Skin epidermis (tissue), 12 donors: ENCODE measurements around the gene GTPBP3.

Source experiments
- H3K27ac ChIP-seq, 21 experiments: fragments of 200-600 bp; sonication (generic) in 11 of 21; one replicate each; pipeline ENCODE4 v1.5.0; 2020; ENCODE audit warnings: mild to moderate bottlenecking in 3 of 21, inconsistent platforms in 2 of 21, moderate library complexity in 2 of 21
- H3K4me3 ChIP-seq, 7 experiments: fragments of 200-600 bp; sonication (generic) in 2 of 7; one replicate each; pipeline ENCODE4 v1.5.0; 2020; ENCODE audit warnings: inconsistent platforms in 2 of 7, mild to moderate bottlenecking in 2 of 7, moderate library complexity in 1 of 7

Gene GTPBP3

DNA sequence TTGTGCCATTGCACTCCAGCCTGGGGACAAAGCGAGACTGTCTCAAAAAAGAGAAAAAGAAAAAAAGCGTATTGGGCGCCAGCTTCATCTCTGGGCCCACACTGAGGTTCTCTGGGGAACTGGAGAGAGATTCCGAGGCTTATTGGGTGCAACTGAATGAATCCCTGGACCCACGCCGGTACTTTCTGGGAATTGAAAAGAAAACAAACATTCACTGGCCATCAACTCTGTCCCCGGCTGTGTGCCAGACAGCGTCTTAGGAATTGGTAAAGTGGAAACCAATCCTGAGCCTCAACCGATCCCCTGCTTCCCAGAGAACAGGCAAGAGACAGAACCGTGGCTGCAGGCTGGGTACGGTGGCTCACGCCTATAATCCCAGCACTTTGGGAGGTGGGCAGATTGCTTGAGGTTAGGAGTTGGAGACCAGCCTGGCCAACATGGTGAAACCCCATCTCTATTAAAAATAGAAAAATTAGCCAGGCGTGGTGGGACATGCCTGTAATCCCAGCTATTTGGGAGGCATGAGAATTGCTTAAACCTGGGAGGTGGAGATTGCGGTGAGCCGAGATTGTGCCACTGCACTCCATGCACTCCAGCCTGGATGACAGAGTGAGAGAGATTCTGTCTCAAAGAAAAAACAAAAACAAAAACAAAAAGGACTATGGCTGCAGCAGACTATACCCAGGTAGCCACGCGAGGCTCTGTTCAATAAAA, 11.3 kb upstream of the GTPBP3 start:
- peak overlapping the region in 1 of 21 experiments; percentile 2 for H3K27ac ChIP-seq
- no peak overlapping the region for H3K4me3 ChIP-seq

- peak overlapping the region in 1 of 21 experiments; percentile 2 for H3K27ac ChIP-seq
- no peak overlapping the region for H3K4me3 ChIP-seq
Measured at GRCh38 chr19:17326595-17326966, 10.8 kb upstream of the GTPBP3 start.

GRCh38 chr19:17327068-17327653, 10.2 kb upstream of the GTPBP3 start:
- Histone ChIP-seq H3K27ac (no peak overlapping the region), H3K4me3 (no peak overlapping the region)

DNA sequence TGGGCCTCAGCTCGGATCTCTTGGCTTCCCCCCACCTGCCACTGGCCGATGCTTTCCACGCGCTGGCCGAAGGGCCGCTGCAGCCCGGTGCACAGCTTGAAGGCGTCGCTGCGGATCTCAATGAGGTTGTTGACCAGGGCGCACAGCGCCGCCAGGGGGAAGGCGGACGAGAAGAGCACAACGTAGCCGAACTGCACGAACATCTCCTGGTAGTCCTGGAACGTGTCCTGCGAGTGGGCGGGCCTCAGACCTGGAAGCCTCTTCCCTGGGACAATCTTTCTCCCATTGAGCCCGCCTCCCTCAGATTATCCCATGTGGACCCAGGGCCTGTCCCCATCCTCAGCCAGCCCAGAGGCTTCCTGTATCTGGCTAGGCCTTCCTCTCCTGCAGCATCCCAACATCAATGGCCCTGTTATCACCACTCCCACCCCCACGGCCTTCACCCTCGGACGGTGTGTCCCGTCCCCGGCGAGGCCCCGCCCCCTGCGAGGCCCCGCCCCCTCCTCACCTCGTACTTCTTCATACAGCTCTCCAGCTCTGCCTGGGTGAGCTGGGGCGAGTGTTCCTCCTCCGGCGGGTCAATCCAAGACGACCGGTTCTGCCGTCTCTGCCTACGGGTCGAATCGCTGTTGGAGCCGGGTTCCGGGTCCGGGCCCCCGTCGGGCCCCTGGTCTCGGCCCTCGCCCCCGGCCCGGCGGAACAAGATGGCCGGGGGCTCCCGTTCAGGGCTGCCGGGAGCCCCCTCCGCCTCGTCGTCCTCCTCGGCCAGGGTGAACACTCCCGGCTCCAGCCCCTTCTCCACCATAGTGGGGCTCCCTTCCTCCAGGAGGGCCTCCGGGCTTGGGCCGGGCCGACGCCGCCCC, 9.5 kb upstream of the GTPBP3 start:
- Histone ChIP-seq H3K27ac (peak overlapping the region in 15 of 21 experiments; percentile 5 to 75 (median 47)), H3K4me3 (peak overlapping the region; percentile 21 to 49 (median 30))

DNA sequence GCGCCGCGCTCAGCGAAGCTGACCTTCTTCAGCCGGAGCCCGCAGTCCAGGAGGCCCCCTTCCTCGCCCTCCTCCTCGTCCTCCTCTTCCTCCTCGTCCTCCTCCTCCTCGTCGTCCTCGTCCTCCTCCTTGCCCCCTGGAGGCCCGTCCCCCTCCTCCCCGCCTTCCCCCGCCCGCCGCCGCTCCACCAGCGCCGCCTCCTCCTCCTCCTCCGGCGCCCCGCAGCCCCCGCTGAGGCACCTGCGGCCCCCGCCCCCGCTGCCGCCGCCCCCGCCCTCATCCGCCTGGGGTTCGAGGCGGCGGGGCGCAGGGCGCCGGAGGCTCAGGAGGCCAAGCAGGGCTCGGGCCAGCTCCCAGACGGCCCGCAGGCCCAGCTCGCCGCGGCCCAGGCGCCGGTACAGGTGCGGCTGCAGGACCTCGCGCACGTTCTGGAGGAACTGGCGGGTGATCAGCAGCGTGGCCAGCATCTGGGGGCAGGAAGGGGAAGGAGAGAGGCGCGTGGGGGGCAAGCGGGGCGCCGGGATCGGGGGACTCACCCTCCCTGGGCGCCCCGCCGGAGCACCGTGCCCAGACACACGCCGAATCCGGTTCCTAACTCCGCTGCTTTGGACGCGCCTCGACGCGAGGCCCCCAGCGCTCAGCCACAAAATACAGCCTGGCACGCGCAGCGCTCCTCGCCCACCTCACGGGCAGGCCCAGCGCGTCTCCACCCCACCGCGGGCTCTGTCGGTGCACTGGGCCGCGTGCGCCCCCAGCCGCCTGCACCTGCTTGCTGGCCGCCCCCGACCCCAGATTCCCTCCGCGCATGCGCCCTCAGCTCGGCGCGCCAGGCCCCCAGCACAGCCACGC, 8.6 kb upstream of the GTPBP3 start:
- H3K4me3 ChIP-seq = peak overlapping the region; percentile 21 to 49 (median 30)

DNA sequence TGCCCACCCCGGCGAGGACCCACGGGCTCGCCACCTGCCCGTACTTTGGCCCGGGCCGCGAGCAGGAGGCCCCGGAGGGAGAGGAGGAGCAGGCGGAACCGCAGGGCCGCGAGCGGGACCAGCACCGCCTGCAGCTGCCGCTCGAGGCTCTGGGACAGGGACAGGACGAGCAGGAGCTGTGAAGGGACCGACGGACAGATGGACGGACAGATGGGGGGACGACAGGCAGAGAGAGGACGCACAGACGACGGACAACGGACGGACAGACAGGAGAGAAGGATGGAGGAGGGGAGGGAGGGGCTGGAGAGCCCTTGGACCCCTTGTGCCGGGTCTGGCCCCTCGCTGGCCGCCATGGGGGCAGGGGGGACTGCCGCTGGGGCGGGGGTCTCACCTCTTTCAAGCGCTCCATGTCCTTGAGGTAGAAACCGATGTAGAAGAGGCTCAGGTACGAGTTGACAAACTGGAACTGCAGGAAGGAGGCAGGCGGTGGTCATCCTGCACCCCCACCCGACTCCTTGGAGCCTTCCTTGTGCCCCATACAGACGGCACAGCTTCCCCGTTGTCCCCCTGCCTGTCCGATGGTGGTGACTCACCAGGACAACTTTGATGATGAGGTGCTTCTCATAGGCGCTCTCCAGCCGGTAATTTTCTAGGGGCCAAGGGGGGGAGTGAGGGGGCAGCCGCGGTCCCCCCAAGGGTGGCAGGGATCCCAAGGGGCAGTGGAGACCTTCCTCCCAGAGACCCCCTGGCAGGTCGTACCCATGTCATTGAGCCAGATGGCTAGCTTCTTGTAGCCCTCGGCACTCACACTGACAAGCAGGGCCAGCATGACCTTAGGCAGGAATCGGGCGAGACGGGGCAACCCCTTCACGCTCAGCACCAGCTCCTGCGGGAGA, 7.7 kb upstream of the GTPBP3 start:
- Histone ChIP-seq H3K27ac (no peak overlapping the region), H3K4me3 (peak overlapping the region in 6 of 7 experiments; percentile 4 to 49 (median 26))

More for the DNA sequence above, 8.6 kb upstream of the GTPBP3 start:
- H3K27ac ChIP-seq = peak overlapping the region in 15 of 21 experiments; percentile 5 to 75 (median 47)

GRCh38 chr19:17330262-17331044, 6.9 kb upstream of the GTPBP3 start:
- H3K27ac ChIP-seq = no peak overlapping the region
- H3K4me3 ChIP-seq = no peak overlapping the region

- no peak overlapping the region for H3K27ac ChIP-seq
- H3K4me3 ChIP-seq = no peak overlapping the region
Measured at GRCh38 chr19:17331045-17331558, 6.3 kb upstream of the GTPBP3 start.

GRCh38 chr19:17332360-17332676, 5.0 kb upstream of the GTPBP3 start:
- no peak overlapping the region for H3K4me3 ChIP-seq
- no peak overlapping the region for H3K27ac ChIP-seq

DNA sequence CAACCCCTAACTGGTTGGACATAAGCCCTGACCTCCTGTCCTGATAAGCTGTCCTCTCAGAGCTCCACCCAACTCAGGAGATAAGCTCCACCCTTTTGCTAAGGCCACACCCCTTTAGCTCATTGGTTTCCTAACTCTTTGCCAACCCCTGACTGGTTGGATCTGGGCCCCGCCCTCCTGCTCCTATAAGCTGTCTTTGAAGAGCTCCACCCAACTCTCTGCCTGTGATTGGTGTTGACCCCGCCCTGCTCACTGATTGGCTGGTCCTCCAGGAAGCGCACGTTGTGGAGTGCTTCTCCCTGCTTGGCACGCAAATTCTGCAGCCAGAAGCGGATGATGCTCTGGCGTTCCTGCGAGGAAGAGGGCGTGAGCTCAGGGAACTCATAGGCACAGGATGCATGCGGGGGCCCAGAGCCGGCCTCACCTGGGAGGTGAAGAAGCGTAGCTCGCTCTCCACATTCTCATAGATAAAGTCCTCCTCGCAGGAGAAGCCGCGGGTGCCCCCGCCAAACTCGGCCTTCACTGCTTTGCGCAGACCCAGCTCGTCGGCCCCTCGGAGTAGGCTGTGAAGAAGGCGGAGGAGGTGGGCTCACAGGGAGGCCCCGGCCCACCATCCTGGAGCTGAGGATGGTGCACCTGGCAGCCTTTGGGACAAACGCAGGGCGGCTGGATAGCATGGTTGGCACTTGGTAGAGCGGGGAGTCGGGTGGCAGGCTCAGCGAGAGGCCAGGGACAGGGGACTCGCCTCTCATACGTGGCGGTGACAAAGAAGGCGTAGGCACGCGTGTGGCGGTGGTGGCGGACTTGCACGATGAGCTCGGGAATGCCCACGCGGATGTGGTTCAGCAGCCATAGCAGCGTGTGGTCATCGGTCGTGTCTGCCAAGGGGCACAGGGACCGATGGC, 4.4 kb upstream of the GTPBP3 start:
- Histone ChIP-seq H3K4me3 (peak overlapping the region in 1 of 7 experiments; percentile 48), H3K27ac (peak overlapping the region in 1 of 21 experiments; percentile 73)

DNA sequence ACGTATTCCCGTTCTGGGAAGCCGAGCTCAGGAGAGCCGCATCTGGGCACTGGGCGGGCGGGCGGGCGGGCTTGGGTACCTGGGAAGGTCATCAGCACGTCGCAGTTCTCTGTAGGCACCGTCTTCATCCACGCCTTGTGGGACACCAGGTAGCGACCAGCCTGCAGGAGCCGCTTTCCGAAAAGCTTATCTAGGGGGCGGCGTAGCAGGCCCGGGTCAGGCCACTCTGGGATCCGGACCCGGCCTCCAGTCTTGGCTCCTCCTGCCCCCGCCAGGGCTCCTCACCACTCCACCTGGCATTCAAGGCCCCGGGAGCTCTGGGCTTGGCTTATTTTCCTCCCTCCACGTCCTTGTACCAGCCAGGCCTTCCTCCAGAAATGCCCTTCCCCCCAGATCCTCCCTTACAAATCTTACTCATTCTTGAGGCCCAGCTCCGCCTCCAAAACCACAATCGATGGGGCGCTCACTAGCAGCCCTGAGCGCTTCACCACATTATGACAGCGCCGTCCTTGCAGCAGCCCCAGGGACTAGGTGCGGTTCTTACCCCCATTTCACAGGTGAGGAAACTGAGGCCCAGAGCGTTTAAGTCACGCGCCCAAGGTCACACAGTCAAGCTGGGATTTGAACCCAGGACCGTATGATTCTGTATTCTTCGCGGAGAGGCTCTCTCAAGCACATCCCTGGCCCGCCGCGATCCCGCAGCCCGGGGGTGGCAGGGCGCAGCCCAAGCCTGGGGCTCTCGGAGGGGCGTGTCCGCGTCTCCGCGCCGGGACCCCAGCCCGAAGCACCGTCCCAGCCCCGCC, 3.5 kb upstream of the GTPBP3 start:
- H3K27ac ChIP-seq = peak overlapping the region in 20 of 21 experiments; percentile 44 to 94 (median 81)
- peak overlapping the region; percentile 48 to 92 (median 58) for H3K4me3 ChIP-seq

DNA sequence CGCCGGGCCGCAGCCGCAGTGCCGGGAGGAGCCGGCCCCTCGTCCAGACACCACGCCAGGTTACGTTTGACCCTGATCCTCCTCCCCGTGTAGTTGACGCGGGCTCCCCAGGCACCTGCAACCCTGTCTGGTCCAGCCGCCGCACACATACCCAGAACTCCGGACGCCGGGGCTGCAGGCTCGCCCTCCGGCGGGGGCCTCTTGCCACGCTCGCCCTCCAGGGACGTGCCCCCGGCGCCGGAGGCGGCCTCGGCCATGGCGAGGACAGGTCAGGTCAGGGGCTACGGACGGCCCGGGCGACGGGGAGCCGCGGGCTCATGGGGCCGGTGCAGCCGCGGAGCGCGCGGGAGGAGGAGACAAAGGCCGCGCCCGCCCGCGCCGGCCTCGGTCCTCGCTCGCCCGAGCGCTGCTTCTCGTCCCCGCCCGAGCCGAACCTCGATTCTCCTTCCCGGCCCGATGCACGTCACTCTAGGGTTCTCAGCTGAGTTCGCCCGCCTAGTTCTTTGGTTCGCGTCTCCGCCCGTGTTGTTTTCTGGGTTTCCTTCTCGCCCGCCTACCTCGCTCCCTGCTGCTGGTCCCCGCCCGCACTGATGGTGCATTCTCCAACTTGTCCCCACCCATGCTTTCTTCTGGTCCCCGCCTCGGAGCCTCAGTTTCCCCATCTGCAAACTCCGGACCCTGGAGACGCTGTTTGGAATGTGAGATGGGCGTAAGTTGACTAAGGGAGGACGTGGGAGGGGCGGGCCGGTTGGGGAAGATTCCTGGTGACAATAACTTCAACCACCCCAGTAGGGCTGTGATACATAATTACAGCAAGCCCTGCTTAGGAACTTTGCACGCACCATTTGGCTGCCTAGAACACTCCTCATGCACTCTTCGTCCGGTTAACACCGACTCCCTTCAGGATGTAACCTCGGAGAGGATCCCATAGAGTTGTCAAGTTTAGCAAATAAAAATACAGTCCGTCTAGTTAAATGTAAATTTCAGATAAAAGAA, 2.6 kb upstream of the GTPBP3 start, which contains the start of gene ANO8:
Gene ANO8 (minus strand): TSS at position 442 of the 996 bp plus-strand sequence. CDS start 185 bp downstream, at position 257.
- Histone ChIP-seq H3K27ac (peak within 1 kb of the TSS in 20 of 21 experiments; percentile 44 to 94 (median 82)), H3K4me3 (peak within 1 kb of the TSS; percentile 48 to 92 (median 58))

GRCh38 chr19:17335575-17335974, 1.8 kb upstream of the GTPBP3 start:
- H3K4me3 ChIP-seq = peak overlapping the region in 1 of 7 experiments; percentile 53
- peak overlapping the region in 12 of 21 experiments; percentile 16 to 94 (median 85) for H3K27ac ChIP-seq

DNA sequence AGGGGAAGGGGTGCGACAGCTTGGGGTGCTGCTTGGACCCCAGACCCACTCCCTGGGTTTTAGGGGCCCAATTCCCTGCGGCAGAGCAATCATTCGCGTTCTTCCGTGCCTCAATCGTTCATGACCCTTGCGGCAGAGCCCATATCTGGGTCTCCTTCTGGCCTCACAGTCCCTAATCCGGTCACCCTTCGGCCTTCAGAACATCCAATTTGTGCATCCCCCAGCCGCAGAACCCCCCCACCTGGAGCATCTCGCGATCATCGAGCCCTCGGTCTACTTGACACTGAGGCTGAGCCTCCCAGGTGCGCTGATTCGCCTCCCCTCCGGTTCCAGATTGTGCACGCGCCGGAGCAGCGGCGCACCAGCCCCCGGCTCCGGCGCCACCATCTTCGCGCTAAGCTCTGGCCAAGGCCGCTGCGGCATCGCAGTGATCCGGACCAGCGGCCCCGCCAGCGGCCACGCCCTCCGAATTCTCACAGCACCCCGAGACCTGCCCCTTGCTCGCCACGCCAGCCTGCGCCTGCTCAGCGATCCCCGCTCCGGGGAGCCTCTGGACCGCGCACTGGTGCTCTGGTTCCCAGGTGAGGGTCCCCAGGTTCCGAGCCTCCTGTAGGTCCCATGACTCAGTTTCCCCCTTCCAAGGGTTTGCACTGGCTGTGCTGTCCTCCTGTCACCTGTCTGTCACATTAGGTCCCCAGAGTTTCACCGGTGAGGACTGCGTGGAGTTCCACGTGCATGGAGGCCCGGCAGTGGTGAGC, 501 bp downstream of the GTPBP3 start:
- Histone ChIP-seq H3K4me3 (peak overlapping the region; percentile 53 to 84 (median 72)), H3K27ac (peak overlapping the region in 20 of 21 experiments; percentile 54 to 98 (median 92))
